ENCODE measurements around the gene ZNF275.
"Not testable (repeated sequence)": the region's sequence is repeated elsewhere in the genome, so short reads cannot be mapped to it uniquely, and the experiment has no call there.

Gene ZNF275

GRCh38 chrX:153320047-153320443 lies 13.9 kb upstream of the ZNF275 start:
- not testable (repeated sequence) for DNase-seq

DNA sequence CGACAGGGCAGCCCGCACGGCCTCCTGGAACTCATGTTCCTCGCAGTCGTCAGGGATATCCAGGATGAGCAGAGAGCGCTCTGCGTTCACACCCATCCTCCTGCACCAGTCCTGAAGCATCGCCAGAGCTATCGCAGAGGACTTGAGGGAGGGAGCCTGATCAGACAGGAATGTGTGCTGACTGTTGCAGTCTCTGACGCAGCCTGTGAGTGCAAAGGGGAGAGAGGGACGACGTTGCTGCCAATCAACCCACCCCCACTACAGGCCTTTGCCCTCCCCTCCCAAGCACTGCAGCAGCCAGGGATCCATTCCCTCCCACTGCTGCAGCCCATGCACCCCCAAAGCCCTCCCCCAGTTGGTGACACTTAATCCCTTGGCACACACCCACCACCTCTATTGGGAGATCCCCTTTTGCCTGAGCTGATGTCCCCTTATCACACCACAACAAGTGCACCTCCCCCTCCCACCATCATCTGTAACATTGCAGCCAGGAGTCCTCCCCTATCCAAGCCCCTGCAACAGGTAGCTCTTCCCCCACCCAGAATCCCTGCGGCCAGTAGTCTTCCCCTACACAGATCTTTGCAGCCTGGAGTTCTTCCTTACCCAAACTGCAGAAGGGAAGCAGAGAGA lies 13.3 kb upstream of the ZNF275 start:
- no peak for DNase-seq

GRCh38 chrX:153321381-153322124 lies 12.4 kb upstream of the ZNF275 start, which contains the start of gene PNMA6F:
Gene PNMA6F, minus strand, starts transcription at chrX:153321767. Its CDS starts 1,093 bp downstream, at chrX:153320674.
- no peak for DNase-seq

DNA sequence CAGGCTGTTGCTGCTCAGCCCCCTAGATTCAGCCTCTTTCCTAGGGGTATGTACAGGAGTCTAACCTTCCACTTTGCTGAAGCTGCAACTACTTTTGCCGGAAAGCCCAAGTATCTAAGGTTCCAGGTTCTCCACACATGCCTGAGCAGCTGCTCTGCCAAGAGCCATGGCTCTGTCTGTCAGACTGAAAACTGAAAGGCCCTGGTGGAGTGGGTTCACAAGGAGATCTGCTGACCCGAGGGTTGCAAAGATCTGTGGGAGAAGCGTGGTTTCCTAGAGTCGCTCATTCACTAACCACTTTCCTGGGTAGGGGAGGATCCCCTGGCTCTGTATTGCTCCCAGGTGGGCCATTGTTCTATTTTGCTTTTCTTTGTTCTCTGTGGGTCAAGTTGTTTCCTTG lies 6.4 kb upstream of the ZNF275 start:
- no peak for DNase-seq

GRCh38 chrX:153333266-153333665 lies 687 bp upstream of the ZNF275 start:
- DNase-seq, result no peak

GRCh38 chrX:153334654-153335295 lies 822 bp downstream of the ZNF275 start:
- DNase-seq, result no peak

DNA sequence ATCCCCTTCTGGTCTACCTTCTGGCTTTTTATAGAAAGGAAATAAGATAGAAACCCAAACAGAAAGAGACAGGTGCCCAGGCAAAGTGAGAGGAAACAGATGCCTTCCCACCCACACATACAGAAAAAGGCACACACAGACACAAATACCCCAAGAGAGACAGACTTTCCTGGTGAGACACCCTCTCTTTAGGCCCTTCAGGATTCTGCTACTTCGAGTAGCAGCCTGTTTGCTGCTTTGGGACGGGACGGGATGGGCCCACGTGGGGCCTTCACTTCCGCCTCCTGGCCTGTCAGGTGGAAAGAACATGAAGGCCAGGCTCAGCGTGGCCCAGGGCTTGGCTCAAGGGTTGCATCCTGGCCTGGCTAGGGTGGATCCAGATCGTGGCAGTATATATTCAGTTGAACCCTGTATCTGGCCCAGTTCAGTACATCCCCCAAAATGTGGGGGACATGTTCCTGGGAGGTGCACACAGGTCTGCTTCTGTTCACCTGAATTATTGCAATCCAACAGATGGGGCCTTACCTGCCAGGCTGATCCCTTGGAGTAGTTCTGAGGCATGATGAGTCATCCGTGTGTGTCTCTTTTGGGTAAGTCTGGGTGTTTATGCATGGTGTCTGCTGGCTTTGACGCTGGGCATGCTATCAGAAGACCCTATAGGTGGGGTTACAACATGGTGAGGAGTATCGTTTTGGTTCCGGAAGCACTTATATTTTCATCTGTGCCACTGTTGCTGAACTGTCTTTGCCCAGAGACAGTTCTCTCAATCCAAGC lies 2.4 kb downstream of the ZNF275 start:
- DNase-seq, result no peak

GRCh38 chrX:153336988-153337387 lies 3.0 kb downstream of the ZNF275 start:
- no peak for DNase-seq

- no peak for DNase-seq
Measured at GRCh38 chrX:153338836-153339235, 4.9 kb downstream of the ZNF275 start.

GRCh38 chrX:153339662-153340061 lies 5.7 kb downstream of the ZNF275 start:
- no peak for DNase-seq

DNA sequence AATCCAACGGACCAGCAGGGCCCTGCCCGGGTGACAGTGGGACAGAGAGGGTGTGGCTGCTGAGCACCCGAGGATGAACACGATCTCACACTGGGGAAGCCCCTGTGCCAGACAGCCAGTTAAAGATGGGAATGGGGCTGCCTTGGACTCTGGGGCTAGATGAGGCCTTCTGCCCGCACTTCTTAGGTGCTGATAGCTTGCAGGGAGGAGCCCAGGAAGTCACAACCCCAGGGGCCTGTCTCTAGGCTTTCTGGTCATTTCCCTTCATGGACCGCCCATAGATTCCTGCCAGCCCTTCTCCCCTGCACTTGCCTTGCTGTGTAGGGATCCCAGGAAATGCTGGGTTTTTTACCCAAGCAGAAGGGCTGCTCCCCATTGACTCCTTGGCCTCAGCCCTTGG lies 6.2 kb downstream of the ZNF275 start:
- DNase-seq, result no peak

DNA sequence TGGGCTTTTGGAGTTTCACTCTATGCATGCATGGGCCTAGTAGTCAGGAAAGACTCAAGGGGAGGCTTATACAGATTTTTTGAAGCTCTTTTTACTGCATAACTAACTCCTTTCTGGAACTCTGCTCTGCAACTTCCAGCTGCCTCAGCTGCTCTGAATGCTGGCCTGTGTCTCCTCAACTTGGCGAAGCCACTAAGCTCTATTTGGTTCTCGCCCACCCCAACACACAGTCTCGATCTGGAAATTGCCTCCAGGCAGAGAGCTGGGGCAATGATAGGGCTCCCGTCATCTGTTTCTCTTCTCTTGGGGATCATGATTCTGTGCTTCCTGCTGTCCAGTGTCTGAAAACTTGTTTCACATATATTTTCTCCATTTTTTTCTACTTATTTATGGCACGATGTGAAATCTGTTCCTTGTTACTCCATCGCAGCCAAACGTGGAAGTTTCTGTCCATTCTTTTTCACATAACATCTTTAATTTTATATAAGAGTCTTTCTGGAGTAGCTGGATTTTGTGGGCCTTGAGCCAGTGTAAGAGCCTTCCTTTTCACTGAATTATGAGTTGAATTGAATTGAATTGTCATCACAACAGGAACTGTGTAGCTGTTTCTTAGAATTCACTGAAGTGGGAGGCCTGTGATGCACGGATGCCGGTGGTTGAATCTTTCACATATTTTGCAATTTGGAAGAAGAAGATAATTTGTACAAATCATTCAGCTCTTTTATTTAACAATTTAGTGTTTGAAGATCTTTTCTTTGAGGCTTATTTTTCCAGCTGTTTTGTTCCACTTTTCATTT lies 9.0 kb downstream of the ZNF275 start:
- no peak for DNase-seq

DNA sequence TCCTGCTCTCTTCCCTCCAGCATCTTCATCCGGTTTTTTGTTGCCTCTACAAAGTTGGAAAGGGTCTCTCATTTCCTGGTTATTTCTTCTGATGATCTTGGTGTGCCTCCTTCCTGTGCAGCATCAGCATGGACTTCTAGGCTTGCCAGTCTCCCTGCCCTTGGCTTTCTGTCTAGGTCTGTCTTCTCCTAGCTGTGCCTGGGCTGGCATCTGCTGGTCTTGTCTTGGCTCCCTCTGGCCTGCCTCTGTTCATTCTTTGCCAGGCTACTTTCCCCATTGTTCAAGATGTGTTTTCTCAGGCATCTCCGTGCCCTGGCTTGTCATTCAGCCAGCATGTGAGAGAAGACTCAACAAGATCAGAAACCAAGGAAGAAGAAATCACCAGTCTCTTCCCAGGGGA lies 9.7 kb downstream of the ZNF275 start:
- no peak for DNase-seq

GRCh38 chrX:153347530-153347929 lies 13.6 kb downstream of the ZNF275 start:
- no peak for DNase-seq

DNA sequence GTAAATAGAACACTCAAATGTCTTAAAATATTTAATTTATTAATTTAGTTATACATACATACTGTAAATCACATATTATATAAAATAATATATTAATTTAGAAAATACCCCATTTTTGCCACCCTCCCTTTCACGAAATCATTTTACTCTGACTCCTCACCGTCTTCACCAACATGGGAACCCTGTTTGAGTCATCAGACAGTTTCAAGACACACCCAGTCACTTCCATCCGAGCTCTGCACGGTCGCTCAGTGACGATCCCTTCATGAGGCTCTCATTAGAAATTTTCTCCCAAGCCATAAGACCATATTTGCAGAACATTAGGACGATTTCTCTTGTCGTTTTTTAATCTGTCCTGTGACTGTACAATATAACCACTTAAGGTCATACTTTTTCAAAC lies 14.5 kb downstream of the ZNF275 start:
- no peak for DNase-seq

GRCh38 chrX:153349952-153350351 lies 16.0 kb downstream of the ZNF275 start:
- DNase-seq, result no peak

GRCh38 chrX:153351981-153352380 lies 18.0 kb downstream of the ZNF275 start:
- no peak for DNase-seq

DNA sequence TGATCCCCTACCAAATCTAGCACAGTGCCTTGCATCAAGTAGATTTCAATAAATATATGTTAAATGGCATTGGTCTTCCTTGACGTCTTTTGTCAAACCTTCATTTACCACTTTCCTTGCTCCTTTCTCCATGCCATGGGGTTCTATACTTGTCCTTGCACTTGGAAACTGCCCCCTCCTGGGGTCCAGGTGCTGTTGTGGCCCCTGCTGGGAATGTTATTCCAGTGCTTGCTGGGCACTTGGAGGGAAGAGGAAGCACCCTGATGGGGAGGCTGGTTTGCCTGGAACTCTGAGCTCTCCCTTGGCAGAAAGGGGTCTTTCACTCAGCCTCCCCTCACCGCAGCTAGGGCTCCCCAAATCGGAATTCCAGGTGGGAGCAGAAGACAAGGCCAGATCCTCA lies 18.9 kb downstream of the ZNF275 start:
- DNase-seq, result no peak

DNA sequence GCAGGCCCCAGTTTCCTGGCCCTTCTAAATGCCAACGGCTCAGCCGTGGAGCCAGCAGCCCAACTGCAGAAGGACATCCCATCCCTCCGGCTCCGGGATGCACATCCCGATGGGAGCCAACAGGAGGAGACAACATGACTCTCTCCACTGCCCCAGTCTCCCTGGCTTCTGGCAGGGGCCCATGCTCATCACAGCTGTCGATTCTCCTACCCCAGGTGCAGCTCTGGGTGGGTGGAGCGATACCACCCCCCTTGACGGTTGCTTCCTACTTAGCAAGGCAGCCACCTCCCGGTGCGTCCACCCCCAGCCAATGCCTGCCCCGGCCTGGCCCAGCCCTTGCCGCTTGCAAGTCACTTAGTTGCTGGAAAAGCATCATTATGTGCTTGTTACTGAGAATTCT lies 19.5 kb downstream of the ZNF275 start:
- no peak for DNase-seq

GRCh38 chrX:153357877-153358276 lies 23.9 kb downstream of the ZNF275 start:
- DNase-seq, result no peak

GRCh38 chrX:153361781-153362397 lies 27.9 kb downstream of the ZNF275 start:
- DNase-seq, result no peak

GRCh38 chrX:153365670-153366069 lies 31.7 kb downstream of the ZNF275 start:
- DNase-seq, result no peak

Measured in SW 1271 (cell line).